HepG2 (cell line): ENCODE measurements around the gene SMIM44.

ENCODE experiments used
- ISL2 ChIP-seq: sonication (generic); formaldehyde crosslinking; IDR thresholded peaks from 2 replicates; pipeline ENCODE4 v1.5.0; 2020; ENCODE audit warnings: missing genetic modification reagents
- RELA ChIP-seq: sonication (generic); formaldehyde crosslinking; IDR thresholded peaks from 2 replicates; pipeline ENCODE4 v1.4.0; 2020; ENCODE audit warnings: missing genetic modification reagents

- TF ChIP-seq ISL2 (CRISPR knock-in tag) (no peak), RELA (CRISPR knock-in tag) (no peak)
These were observed 17.7 kb downstream of the SMIM44 start for GRCh38 chr19:3465552-3465951.
